HepG2 (cell line): ENCODE results near the gene KANSL1L.

Experiments used
- ZFP36 ChIP-seq: fragments of 150-350 bp; IDR thresholded peaks from 2 replicates; pipeline ENCODE4 v1.6.1; 2018; ENCODE audit warnings: borderline replicate concordance, low read length, low read depth; ENCODE audit not compliant: partially characterized antibody
- ZNF468 ChIP-seq: sonication (generic); formaldehyde crosslinking; IDR thresholded peaks from 2 replicates; pipeline ENCODE4 v1.8.0; 2022; ENCODE audit warnings: mild to moderate bottlenecking, moderate library complexity, missing genetic modification reagents

DNA sequence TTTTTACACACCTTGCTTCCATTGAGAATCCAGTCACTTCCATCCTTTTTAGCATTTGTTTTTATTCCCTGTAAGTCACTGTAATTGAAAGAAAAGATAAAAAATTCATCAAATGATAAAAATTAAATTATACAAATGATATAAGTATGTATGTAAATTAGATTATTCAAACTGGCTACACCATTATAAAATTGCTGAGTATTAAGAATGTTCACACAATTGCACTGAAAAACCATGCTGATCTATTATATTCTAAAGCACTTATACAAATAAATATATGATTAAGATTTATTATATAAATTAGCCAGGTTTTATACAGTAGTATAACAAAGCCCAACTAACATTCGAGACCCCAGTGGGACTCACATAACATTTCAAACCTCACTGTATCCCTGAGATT, 39.0 kb upstream of the KANSL1L start:
- TF ChIP-seq ZNF468 = no peak
- TF ChIP-seq ZFP36 = no peak
